ENCODE results near the gene ACSF2. TPM values are rescaled to one million over a fixed set of nuclear protein-coding genes. Genes with fewer than 3 reads are reported as not detected.

ACSF2 gene
- total RNA-seq, 1 experiment from 2014 or later: 12.2 TPM

GRCh38 chr17:50481648-50482047, 55.6 kb downstream of the ACSF2 start:
- no peak overlapping the region for H3K4ac ChIP-seq (ENCODE audit: low read depth, low read length)
- H2BK20ac ChIP-seq (ENCODE audit: low read depth, low read length, poor library complexity, severe bottlenecking): no peak overlapping the region
- H2BK12ac ChIP-seq (ENCODE audit: insufficient read length, low read depth, low read length): no peak overlapping the region
- no peak overlapping the region for H3K4me2 ChIP-seq (ENCODE audit: insufficient read depth, insufficient read length, low read length)
- H3K36me3 Mint-ChIP-seq (ENCODE audit: insufficient read depth in 1 of 3, low read depth in 3 of 3): peaks cover 2 to 37% (median 36%) of the 10 kb centered on the region in 3 experiments
- no peaks in the 10 kb centered on the region for H3K4me1 ChIP-seq (ENCODE audit: insufficient read depth, low read length)
- H2BK120ac ChIP-seq (ENCODE audit: low read depth, low read length, poor library complexity, severe bottlenecking): no peak overlapping the region
- no peak overlapping the region for H3K27ac ChIP-seq (ENCODE audit: insufficient read length, low read depth, low read length)
- no peaks in the 10 kb centered on the region for H3K27me3 ChIP-seq (ENCODE audit: insufficient read depth, low read length)
- H3K18ac ChIP-seq (ENCODE audit: insufficient read length, low read depth, low read length): no peak overlapping the region
- no peak for DNase-seq
- H2AK5ac ChIP-seq (ENCODE audit: insufficient read length, low read length): no peak overlapping the region
- H3K27ac Mint-ChIP-seq: no peak overlapping the region
- no peaks in the 10 kb centered on the region for H4K20me1 ChIP-seq (ENCODE audit: control insufficient read depth, insufficient read depth, insufficient read length)
- no peak overlapping the region for H3K56ac ChIP-seq (ENCODE audit: insufficient read length, low read depth, low read length)
- no peaks in the 10 kb centered on the region for H3K79me1 ChIP-seq (ENCODE audit: insufficient read depth, low read depth, low read length, poor library complexity, severe bottlenecking)
- H4K91ac ChIP-seq (ENCODE audit: insufficient read length, low read depth, low read length): no peak overlapping the region
- H3K23me2 ChIP-seq (ENCODE audit: insufficient read length, low read depth, low read length, poor library complexity, severe bottlenecking): no peaks in the 10 kb centered on the region
- H3T11ph ChIP-seq (ENCODE audit: low read length): no peak overlapping the region
- no peaks in the 10 kb centered on the region for H3K79me2 ChIP-seq (ENCODE audit: insufficient read depth, low read length)
- H2BK5ac ChIP-seq (ENCODE audit: insufficient read length, low read length): no peak overlapping the region
- H3K4me3 Mint-ChIP-seq: no peak overlapping the region
- H3K27me3 Mint-ChIP-seq (ENCODE audit: low read depth): peaks cover 5% of the 10 kb centered on the region
- H4K8ac ChIP-seq (replicated peaks; ENCODE audit: insufficient read length, low read depth, low read length): no peak overlapping the region
- H3K9me3 ChIP-seq (ENCODE audit: control insufficient read depth, low read depth, low read length): no peaks in the 10 kb centered on the region
- no peak overlapping the region for H2BK15ac ChIP-seq (ENCODE audit: low read depth, low read length)
- no peak overlapping the region for H3K9ac ChIP-seq (ENCODE audit: extremely low read depth, insufficient read length, low read length)
- H3K14ac ChIP-seq (ENCODE audit: insufficient read depth, low read length): no peak overlapping the region
- no CpG with 5 or more reads among the region's 4 CpGs for WGBS (ENCODE audit: extremely low coverage, insufficient read length, low lambda C conversion rate)
- no peak overlapping the region for H4K5ac ChIP-seq (ENCODE audit: insufficient read length, low read depth, low read length)
- H2AFZ ChIP-seq (ENCODE audit: low read length): no peak overlapping the region
- no peak for TF ChIP-seq CTCF (conservative IDR thresholded peaks at IDR 0.05)
- H3K9me3 Mint-ChIP-seq: no peaks in the 10 kb centered on the region
- H3K23ac ChIP-seq (ENCODE audit: insufficient read length, low read depth, low read length): no peak overlapping the region
- peaks cover 11 to 12% of the 10 kb centered on the region in 2 experiments for H3K4me1 Mint-ChIP-seq
